WI38 (cell line): Measurements from ENCODE around the gene VWA5B2.
A peak's percentile ranks its signal among the peaks of the same experiment; 100 is the strongest.

Experiments used
- H3K4me3 ChIP-seq: 2 replicates; pipeline ENCODE4 v1.5.1; 2011; ENCODE audit warnings: low read depth, mild to moderate bottlenecking, control low read depth, low read length
- TF ChIP-seq, protein P1 (sequence below): IDR thresholded peaks from 2 replicates; pipeline ENCODE4 v1.5.1; 2012; ENCODE audit warnings: low read depth, mild to moderate bottlenecking, control low read depth, low read length

Gene VWA5B2

DNA sequence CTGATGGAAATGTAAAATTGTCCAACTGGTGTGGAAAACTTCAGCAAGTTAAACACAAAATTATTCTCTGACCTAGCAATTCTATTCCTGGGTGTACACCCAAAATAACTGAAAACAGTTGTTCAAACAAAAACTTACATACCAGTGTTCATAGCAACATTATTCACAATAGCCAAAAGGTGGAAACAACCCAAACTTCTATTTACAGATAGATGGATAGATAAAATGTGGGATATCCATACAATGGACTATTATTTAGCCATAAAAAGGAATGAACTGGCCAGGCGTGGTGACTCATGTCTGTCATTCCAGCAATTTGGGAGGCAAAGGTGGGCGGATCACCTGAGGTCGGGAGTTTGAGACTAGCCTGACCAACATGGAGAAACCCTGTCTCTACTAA lies 6.9 kb upstream of the VWA5B2 start:
- H3K4me3 ChIP-seq: no peak overlapping the region
- TF ChIP-seq, protein P1, sequence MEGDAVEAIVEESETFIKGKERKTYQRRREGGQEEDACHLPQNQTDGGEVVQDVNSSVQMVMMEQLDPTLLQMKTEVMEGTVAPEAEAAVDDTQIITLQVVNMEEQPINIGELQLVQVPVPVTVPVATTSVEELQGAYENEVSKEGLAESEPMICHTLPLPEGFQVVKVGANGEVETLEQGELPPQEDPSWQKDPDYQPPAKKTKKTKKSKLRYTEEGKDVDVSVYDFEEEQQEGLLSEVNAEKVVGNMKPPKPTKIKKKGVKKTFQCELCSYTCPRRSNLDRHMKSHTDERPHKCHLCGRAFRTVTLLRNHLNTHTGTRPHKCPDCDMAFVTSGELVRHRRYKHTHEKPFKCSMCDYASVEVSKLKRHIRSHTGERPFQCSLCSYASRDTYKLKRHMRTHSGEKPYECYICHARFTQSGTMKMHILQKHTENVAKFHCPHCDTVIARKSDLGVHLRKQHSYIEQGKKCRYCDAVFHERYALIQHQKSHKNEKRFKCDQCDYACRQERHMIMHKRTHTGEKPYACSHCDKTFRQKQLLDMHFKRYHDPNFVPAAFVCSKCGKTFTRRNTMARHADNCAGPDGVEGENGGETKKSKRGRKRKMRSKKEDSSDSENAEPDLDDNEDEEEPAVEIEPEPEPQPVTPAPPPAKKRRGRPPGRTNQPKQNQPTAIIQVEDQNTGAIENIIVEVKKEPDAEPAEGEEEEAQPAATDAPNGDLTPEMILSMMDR: no peak

DNA sequence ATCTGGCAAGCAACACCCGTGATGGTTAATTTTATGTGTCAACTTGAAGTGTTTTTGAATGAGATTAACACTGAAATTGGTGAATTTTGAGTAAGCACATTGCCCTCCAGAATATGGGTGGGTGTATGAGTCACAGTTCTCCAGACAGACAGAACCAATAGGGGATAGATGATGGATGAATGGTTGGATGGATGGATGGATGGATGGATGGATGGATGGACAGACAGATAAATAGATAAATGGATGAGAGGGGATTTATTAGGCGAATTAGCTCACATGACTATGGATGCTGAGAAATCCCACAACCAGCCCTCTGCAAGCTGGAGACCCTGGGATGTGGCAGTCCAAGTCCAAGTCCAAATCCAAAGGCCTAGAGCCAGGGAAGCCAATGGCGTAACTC lies 5.4 kb upstream of the VWA5B2 start:
- TF ChIP-seq, protein P1: no peak
- H3K4me3 ChIP-seq: no peak overlapping the region

DNA sequence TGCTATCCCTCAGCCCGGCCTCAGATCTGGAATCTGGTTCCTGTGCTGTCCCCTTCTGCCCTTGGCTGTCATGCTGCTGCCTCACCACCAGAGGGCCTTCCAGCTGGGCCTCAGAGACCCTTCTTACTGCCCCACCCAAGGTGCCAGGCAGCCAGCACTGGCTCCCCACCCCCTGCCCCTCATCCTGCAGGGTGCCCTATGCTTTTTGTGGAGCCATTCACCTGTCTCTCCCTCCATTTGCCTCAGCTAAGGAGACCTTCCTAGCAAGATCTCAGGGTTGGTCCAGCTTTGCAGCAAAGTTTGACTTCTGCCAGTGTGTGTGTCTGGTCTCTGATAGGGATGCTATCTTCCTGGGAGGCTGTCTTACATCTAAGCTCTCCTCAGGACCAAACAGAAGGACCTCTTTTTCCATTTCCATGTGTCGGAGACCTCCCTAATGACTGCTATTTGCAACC lies 1.9 kb upstream of the VWA5B2 start:
- H3K4me3 ChIP-seq: no peak overlapping the region
- TF ChIP-seq, protein P1: peak; percentile 83

DNA sequence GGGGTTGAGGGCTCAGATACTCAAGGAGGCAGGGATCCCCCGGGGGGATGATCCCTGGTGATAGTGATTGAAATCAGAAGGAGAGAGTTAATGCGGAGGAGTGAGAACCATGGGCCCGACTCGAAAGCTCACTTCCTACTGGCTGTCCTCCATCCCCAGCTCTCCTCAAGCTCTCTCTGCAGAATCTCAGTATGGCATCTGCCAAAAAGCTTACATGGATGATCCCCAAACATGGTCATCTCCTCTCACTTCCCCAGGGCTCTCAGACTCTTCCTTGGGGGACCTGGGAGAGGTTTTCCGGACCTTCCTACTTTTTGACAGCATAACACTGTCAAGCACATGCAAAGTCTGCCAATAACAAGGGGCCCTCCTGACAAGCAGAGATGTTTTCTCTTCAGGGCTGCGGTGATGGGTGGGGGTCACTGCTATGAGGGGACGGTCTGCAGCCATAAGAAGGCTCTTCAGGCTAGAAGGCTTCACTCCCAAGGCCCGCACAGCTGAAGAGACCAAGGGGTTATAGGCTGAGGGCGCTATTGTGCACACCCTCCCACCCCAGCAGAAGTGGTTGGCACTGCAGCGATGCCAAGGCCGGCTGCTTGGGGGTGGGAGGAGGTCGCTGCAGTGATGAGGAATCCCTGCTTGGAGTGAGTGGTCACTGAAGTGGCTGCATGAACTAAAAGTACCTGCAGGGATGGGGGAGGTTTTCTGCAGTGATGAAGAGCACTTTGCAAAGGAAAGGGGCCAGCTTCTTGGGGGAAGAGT lies 828 bp upstream of the VWA5B2 start:
- TF ChIP-seq, protein P1: no peak
- H3K4me3 ChIP-seq: no peak overlapping the region

DNA sequence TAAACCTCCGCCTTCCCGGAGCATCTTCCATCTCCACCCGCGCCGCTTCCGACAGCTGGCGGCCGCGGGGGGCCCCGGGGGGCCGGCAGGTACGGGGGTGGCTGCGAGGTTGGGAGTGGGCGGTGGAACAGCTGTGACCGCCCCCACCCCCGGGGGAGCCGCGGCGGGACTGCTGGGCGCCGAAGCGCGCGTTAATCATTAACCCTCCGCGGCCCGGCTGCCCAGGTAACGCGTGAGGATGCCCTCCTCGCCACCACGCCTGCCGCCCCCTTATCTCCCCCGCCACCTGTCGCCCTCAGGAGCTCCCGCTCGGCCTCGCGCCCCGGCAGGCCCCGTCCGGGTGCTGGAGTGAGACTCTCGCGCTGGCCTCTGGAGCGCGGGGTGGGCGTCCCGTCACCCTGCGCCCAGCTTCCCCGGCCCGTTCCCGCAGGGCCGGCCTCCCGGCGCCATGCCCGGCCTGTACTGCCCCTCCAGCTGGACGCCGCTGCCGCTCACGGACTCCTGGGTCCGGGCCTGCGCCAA lies 757 bp downstream of the VWA5B2 start:
- H3K4me3 ChIP-seq: no peak overlapping the region

DNA sequence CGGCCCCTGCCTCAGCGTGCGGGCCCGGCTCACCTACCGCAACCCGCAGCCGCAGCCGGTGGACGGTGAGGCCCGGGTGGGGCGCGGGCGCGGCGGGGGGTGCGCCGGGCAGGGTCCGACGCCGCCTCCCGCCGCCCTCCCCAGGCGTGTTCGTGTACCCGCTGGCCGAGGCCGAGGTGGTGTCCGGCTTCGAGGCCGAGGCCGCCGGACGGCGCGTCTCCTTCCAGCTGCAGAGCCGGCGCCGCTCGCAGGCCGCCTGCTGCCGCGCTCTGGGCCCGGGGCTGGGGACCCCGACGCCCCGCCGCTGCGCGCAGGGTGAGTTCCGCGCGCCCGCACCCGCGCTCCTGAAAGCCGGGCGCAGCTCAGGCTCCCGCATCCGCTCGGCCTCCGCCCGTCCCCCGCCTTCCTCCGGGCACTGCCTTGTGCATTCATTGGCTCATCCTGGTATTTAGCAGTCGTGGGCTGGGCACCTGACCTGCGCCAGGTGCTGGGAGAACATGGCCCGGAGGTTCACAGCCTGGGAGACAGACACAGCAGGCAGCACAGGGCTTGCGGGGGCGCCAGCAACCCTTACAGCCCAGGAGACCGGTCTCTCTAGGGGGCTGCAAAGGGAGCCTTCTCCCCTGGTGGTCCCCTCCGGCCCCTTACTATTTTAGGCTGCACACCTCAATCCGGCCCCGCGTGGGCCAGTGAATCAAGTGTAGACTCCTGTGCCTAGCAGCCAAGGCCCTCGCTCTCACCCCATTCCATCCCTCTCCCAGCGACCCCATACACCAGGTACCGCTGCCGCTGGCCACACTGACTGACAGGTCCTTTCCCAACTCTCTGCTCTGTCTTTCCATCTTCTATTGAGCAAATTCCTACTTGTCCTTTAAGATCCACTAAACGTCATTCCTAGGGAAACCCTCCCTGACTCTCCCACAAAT lies 1.5 kb downstream of the VWA5B2 start:
- H3K4me3 ChIP-seq: no peak overlapping the region
- TF ChIP-seq, protein P1: no peak

More for the DNA sequence above, 757 bp downstream of the VWA5B2 start:
- TF ChIP-seq, protein P1: no peak
